HepG2 (cell line): Measurements from ENCODE around the gene CAPZA1. TPM values are rescaled to one million over a fixed set of nuclear protein-coding genes. Genes with fewer than 3 reads are reported as not detected.
A peak's percentile ranks its signal among the peaks of the same experiment; 100 is the strongest.

Source experiments
- DMAP1 ChIP-seq: IDR thresholded peaks from 2 replicates; pipeline ENCODE4 v1.6.1; 2016
- ELF1 ChIP-seq: sonication (generic); formaldehyde crosslinking; IDR thresholded peaks from 2 replicates; pipeline ENCODE4 v1.4.0; 2020; ENCODE audit warnings: missing genetic modification reagents
- MXD1 ChIP-seq: sonication (generic); formaldehyde crosslinking; IDR thresholded peaks from 2 replicates; pipeline ENCODE4 v1.4.0; 2020; ENCODE audit warnings: mild to moderate bottlenecking, missing genetic modification reagents
- NR2F6 ChIP-seq, 2 experiments: IDR thresholded peaks; 2 replicates each; pipeline ENCODE4 v1.6.1; 2016; ENCODE audit warnings: antibody characterized with exemption in 1 of 2, mild to moderate bottlenecking in 1 of 2
- SMYD3 ChIP-seq: sonication (generic); formaldehyde crosslinking; IDR thresholded peaks from 2 replicates; pipeline ENCODE4 v1.8.1; 2023; ENCODE audit warnings: mild to moderate bottlenecking, missing genetic modification reagents
- TAF1 ChIP-seq: sonication (generic); formaldehyde crosslinking; IDR thresholded peaks from 2 replicates; pipeline ENCODE4 v1.4.0; 2020; ENCODE audit warnings: missing genetic modification reagents
- YEATS4 ChIP-seq: sonication (generic); formaldehyde crosslinking; IDR thresholded peaks from 2 replicates; pipeline ENCODE4 v1.4.0; 2020; ENCODE audit warnings: missing genetic modification reagents, borderline replicate concordance
- ZBTB40 ChIP-seq, 2 experiments: fragments of 450-650 bp in 1 of 2; sonication (generic) in 1 of 2; formaldehyde crosslinking in 1 of 2; IDR thresholded peaks; 2 replicates each; pipeline versions ENCODE4 v1.6.1 to v1.8.0; 2016 to 2022; ENCODE audit warnings: antibody characterized with exemption in 1 of 2, mild to moderate bottlenecking in 1 of 2, missing genetic modification reagents in 1 of 2
- ZFP62 ChIP-seq: sonication (generic); formaldehyde crosslinking; IDR thresholded peaks from 2 replicates; pipeline ENCODE4 v1.4.0; 2020; ENCODE audit warnings: missing genetic modification reagents
- ZNF160 ChIP-seq: sonication (generic); formaldehyde crosslinking; IDR thresholded peaks from 2 replicates; pipeline ENCODE4 v1.8.0; 2022; ENCODE audit warnings: mild to moderate bottlenecking, inconsistent platforms, missing genetic modification reagents
- ZNF205 ChIP-seq: IDR thresholded peaks from 2 replicates; pipeline ENCODE4 v1.6.1; 2018; ENCODE audit warnings: missing biosample characterization, missing genetic modification reagents
- ZNF253 ChIP-seq: sonication (generic); formaldehyde crosslinking; IDR thresholded peaks from 2 replicates; pipeline ENCODE4 v1.8.0; 2022; ENCODE audit warnings: mild to moderate bottlenecking, missing genetic modification reagents, borderline replicate concordance
- ZNF335 ChIP-seq: sonication (generic); formaldehyde crosslinking; IDR thresholded peaks from 2 replicates; pipeline ENCODE4 v1.4.0; 2020; ENCODE audit warnings: missing genetic modification reagents
- ZNF550 ChIP-seq: sonication (generic); formaldehyde crosslinking; IDR thresholded peaks from 2 replicates; pipeline ENCODE4 v1.4.0; 2020; ENCODE audit warnings: mild to moderate bottlenecking, missing genetic modification reagents, borderline replicate concordance
- ZNF616 ChIP-seq: sonication (generic); formaldehyde crosslinking; IDR thresholded peaks from 2 replicates; pipeline ENCODE4 v1.5.0; 2020; ENCODE audit warnings: low read depth, mild to moderate bottlenecking, missing genetic modification reagents
- ZNF891 ChIP-seq: sonication (generic); formaldehyde crosslinking; IDR thresholded peaks from 2 replicates; pipeline ENCODE4 v1.5.0; 2020; ENCODE audit warnings: mild to moderate bottlenecking, missing genetic modification reagents
- polyA plus RNA-seq, 8 experiments: library from polyadenylated mRNA; depleted of rRNA in 3 of 8; stranded (reverse) in 7 of 8; unstranded in 1 of 8; fragments of >200 nt; fragmentation: Illumina TruSeq in 4 of 8; extraction: Trizol in 4 of 8; gene quantifications; 2 replicates each; pipeline versions ENCODE4 v1.2.1 to v1.2.3, GENCODE V29; 2011 to 2016; ENCODE audit warnings: low read depth in 4 of 8, missing spikeins in 1 of 8, mixed read lengths in 1 of 8; ENCODE audit not compliant: insufficient read depth in 1 of 8
- total RNA-seq, 5 experiments: library from RNA; depleted of rRNA; stranded (reverse); fragments of >200 nt; fragmentation: Illumina TruSeq; extraction: Trizol; gene quantifications; 2 replicates each; pipeline ENCODE4 v1.2.3, GENCODE V29; 2016; ENCODE audit warnings: low read depth in 1 of 5

Gene CAPZA1
- total and polyA plus RNA-seq, 2 of the 13 experiments (the other 11 are each of a cell fraction or from before 2014, with no cell fraction given), result 67.0 to 117 TPM

- TF ChIP-seq ZBTB40 (IDR thresholded peaks at IDR 0.05) (no peak), ZBTB40 (CRISPR knock-in tag; IDR thresholded peaks at IDR 0.05) (no peak; the same call in 1 of the 2 replicates), ZNF550 (CRISPR knock-in tag) (0 out of 2 replicates have a peak, but pooled peaks have one; percentile 51), SMYD3 (CRISPR knock-in tag) (no peak), ZFP62 (CRISPR knock-in tag) (no peak), ZNF253 (CRISPR knock-in tag) (peak; percentile 47; the same call in 1 of the 2 replicates), TAF1 (CRISPR knock-in tag) (peak; percentile 90), ZNF160 (CRISPR knock-in tag) (peak; percentile 72; the same call in 1 of the 2 replicates), ELF1 (CRISPR knock-in tag) (peak; percentile 71), ZNF891 (peak; percentile 78; the same call in 1 of the 2 replicates), NR2F6 (IDR thresholded peaks at IDR 0.05) (no peak), NR2F6 (CRISPR knock-in tag; IDR thresholded peaks at IDR 0.05) (no peak), ZNF335 (CRISPR knock-in tag) (0 out of 2 replicates have a peak, but pooled peaks have one; percentile 9), ZNF616 (CRISPR knock-in tag) (no peak), YEATS4 (CRISPR knock-in tag) (peak; percentile 75), MXD1 (CRISPR knock-in tag) (peak; percentile 26; the same call in 1 of the 2 replicates), DMAP1 (CRISPR knock-in tag) (0 out of 2 replicates have a peak, but pooled peaks have one; percentile 61), ZNF205 (CRISPR knock-in tag) (0 out of 2 replicates have a peak, but pooled peaks have one; percentile 14)
These were observed 713 bp upstream of the CAPZA1 start, which contains the start of gene ST7L (continued) for GRCh38 chr1:112618721-112619517.
